Muscle layer of colon (tissue), 2 donors: ENCODE data around the gene CCDC138.
"Not testable (repeated sequence)": the region's sequence is repeated elsewhere in the genome, so short reads cannot be mapped to it uniquely, and the experiment has no call there.

Source experiments
- H3K27ac ChIP-seq: one replicate; pipeline ENCODE4 v1.7.0; 2013; ENCODE audit warnings: low read depth, mild to moderate bottlenecking, low read length, moderate library complexity
- H3K27me3 ChIP-seq, 2 donors: one replicate each; pipeline ENCODE4 v1.7.0; 2013; ENCODE audit warnings: low read length in 2 of 2, mild to moderate bottlenecking in 2 of 2; ENCODE audit not compliant: insufficient read depth in 2 of 2, control insufficient read depth in 1 of 2
- H3K36me3 ChIP-seq: one replicate; pipeline ENCODE4 v1.7.0; 2013; ENCODE audit warnings: mild to moderate bottlenecking, low read length; ENCODE audit not compliant: insufficient read depth
- H3K4me1 ChIP-seq: one replicate; pipeline ENCODE4 v1.7.0; 2013; ENCODE audit warnings: mild to moderate bottlenecking, low read length; ENCODE audit not compliant: insufficient read depth
- H3K4me3 ChIP-seq, 2 donors: one replicate each; pipeline ENCODE4 v1.7.0; 2013; ENCODE audit warnings: low read length in 2 of 2, low read depth in 1 of 2, mild to moderate bottlenecking in 1 of 2, moderate library complexity in 1 of 2
- H3K9ac ChIP-seq: one replicate; pipeline ENCODE4 v1.7.0; 2013; ENCODE audit warnings: low read length
- H3K9me3 ChIP-seq: one replicate; pipeline ENCODE4 v1.7.0; 2013; ENCODE audit warnings: mild to moderate bottlenecking, low read length
- donor health status: abdominal sarcoma.
- donor health status: Adenocarcinoma of cecum.

Gene CCDC138

GRCh38 chr2:108786354-108787215 lies at the start of gene CCDC138:
Gene CCDC138 (plus strand): TSS chr2:108786771. CDS start chr2:108786823, 52 bp downstream.
- peaks cover 12% of the 10 kb centered on the region for H3K36me3 ChIP-seq
- peak within 1 kb of the TSS; percentile 11 for H3K9ac ChIP-seq
- H3K4me3 ChIP-seq, result peak within 1 kb of the TSS; percentile 55 to 73
- H3K27ac ChIP-seq, result peak within 1 kb of the TSS; percentile 8
- H3K4me1 ChIP-seq, result no peaks in the 10 kb centered on the region
- no peaks in the 10 kb centered on the region for H3K9me3 ChIP-seq
- H3K27me3 ChIP-seq, result no peaks in the 10 kb centered on the region

GRCh38 chr2:108757973-108758372 lies 28.6 kb upstream of the CCDC138 start:
- H3K4me1 ChIP-seq, H3K9me3 ChIP-seq, H3K27ac ChIP-seq, H3K27me3 ChIP-seq, H3K9ac ChIP-seq, H3K36me3 ChIP-seq, H3K4me3 ChIP-seq: not testable (repeated sequence)

- peaks cover 20% of the 10 kb centered on the region for H3K36me3 ChIP-seq
- H3K4me1 ChIP-seq, H3K27ac ChIP-seq, H3K9ac ChIP-seq, H3K27me3 ChIP-seq, H3K4me3 ChIP-seq, H3K9me3 ChIP-seq: not testable (repeated sequence)
Measured at GRCh38 chr2:108762618-108763017, 24.0 kb upstream of the CCDC138 start.

GRCh38 chr2:108766671-108767070 lies 19.9 kb upstream of the CCDC138 start:
- peaks cover 23% of the 10 kb centered on the region for H3K36me3 ChIP-seq
- H3K9me3 ChIP-seq, H3K27me3 ChIP-seq, H3K9ac ChIP-seq, H3K4me3 ChIP-seq, H3K4me1 ChIP-seq, H3K27ac ChIP-seq: not testable (repeated sequence)

GRCh38 chr2:108767859-108768258 lies 18.7 kb upstream of the CCDC138 start:
- H3K36me3 ChIP-seq, result peaks cover 33% of the 10 kb centered on the region
- not testable (repeated sequence) for H3K9ac ChIP-seq, H3K4me3 ChIP-seq, H3K9me3 ChIP-seq, H3K27ac ChIP-seq, H3K4me1 ChIP-seq, H3K27me3 ChIP-seq

GRCh38 chr2:108776475-108776874 lies 10.1 kb upstream of the CCDC138 start:
- H3K4me1 ChIP-seq, result no peaks in the 10 kb centered on the region
- H3K27ac ChIP-seq, result no peak overlapping the region
- no peaks in the 10 kb centered on the region for H3K9me3 ChIP-seq

GRCh38 chr2:108778857-108779256 lies 7.7 kb upstream of the CCDC138 start:
- no peak overlapping the region for H3K4me3 ChIP-seq

More at GRCh38 chr2:108776475-108776874, 10.1 kb upstream of the CCDC138 start:
- Histone ChIP-seq H3K4me3 (no peak overlapping the region), H3K9ac (no peak overlapping the region), H3K27me3 (no peaks in the 10 kb centered on the region), H3K36me3 (peaks cover 41% of the 10 kb centered on the region)

GRCh38 chr2:108786008-108786353 lies 590 bp upstream of the CCDC138 start:
- Histone ChIP-seq H3K9ac (peak overlapping the region; percentile 11), H3K4me3 (peak overlapping the region in 1 of 2 donors; percentile 73), H3K4me1 (no peaks in the 10 kb centered on the region), H3K27ac (peak overlapping the region; percentile 8), H3K36me3 (peaks cover 12% of the 10 kb centered on the region), H3K27me3 (no peaks in the 10 kb centered on the region), H3K9me3 (no peaks in the 10 kb centered on the region)

More at GRCh38 chr2:108778857-108779256, 7.7 kb upstream of the CCDC138 start:
- no peaks in the 10 kb centered on the region for H3K27me3 ChIP-seq
- no peaks in the 10 kb centered on the region for H3K9me3 ChIP-seq
- H3K4me1 ChIP-seq, result no peaks in the 10 kb centered on the region
- H3K9ac ChIP-seq, result no peak overlapping the region
- peaks cover 32% of the 10 kb centered on the region for H3K36me3 ChIP-seq
- H3K27ac ChIP-seq, result no peak overlapping the region

GRCh38 chr2:108787216-108787541 lies 608 bp downstream of the CCDC138 start:
- Histone ChIP-seq H3K9me3 (no peaks in the 10 kb centered on the region), H3K4me1 (no peaks in the 10 kb centered on the region), H3K27me3 (no peaks in the 10 kb centered on the region), H3K36me3 (peaks cover 10% of the 10 kb centered on the region), H3K9ac (peak overlapping the region; percentile 11), H3K4me3 (peak overlapping the region; percentile 55 to 73), H3K27ac (peak overlapping the region; percentile 8)

- Histone ChIP-seq H3K27me3 (no peaks in the 10 kb centered on the region), H3K27ac (no peak overlapping the region), H3K9ac (no peak overlapping the region), H3K36me3 (no peaks in the 10 kb centered on the region), H3K4me1 (no peaks in the 10 kb centered on the region), H3K9me3 (no peaks in the 10 kb centered on the region), H3K4me3 (no peak overlapping the region)
Measured at GRCh38 chr2:108803045-108803736, 16.6 kb downstream of the CCDC138 start.

GRCh38 chr2:108805032-108805431 lies 18.5 kb downstream of the CCDC138 start:
- no peaks in the 10 kb centered on the region for H3K9me3 ChIP-seq
- H3K27me3 ChIP-seq, result no peaks in the 10 kb centered on the region
- no peaks in the 10 kb centered on the region for H3K4me1 ChIP-seq

More at GRCh38 chr2:108805032-108805431, 18.5 kb downstream of the CCDC138 start:
- no peaks in the 10 kb centered on the region for H3K36me3 ChIP-seq
- H3K4me3 ChIP-seq, result no peak overlapping the region
- H3K9ac ChIP-seq, result no peak overlapping the region
- H3K27ac ChIP-seq, result no peak overlapping the region
